HepG2 (cell line): ENCODE data around the gene ABCB8. TPM values are rescaled to one million over a fixed set of nuclear protein-coding genes. Genes with fewer than 3 reads are reported as not detected.

Experiments
- ATAC-seq: fragments of 200-7000 bp; cut with Tn5 transposase; 3 replicates; pipeline ENCODE4 v1.9.1; 2020; ENCODE audit warnings: mild to moderate bottlenecking, moderate library complexity
- BruUV-seq: library from RNA; stranded (reverse); fragments of 400-500 nt; replicated peaks from 2 replicates; lab custom pipeline; 2021; lab: Mats Ljungman, UMichigan
- CTCF ChIA-PET: fragments of 300-600 bp; formaldehyde crosslinking; extraction: SDS; loops from one replicate; lab custom pipeline; 2021; ENCODE audit warnings: low total read pairs, inconsistent platforms, low intra/inter-chr PET ratio; lab: Yijun Ruan, JAX
- POLR2A ChIA-PET: fragments of 350-600 bp; sonication (Branson Sonifier 250); formaldehyde crosslinking; loops from one replicate; lab custom pipeline; 2020; ENCODE audit warnings: antibody characterized with exemption, inconsistent platforms; lab: Yijun Ruan, JAX
- DNase-seq: peaks from one replicate; pipeline ENCODE4 v3.0.0-alpha.2; 2015; ENCODE audit warnings: low spot score
- FAIRE-seq: peaks from 3 replicates; lab custom pipeline; 2011; peaks lifted over from hg19 to GRCh38; lab: Jason Lieb, UNC
- H2AFZ ChIP-seq: one replicate; pipeline ENCODE4 v1.6.1; 2011; ENCODE audit warnings: low read length, inconsistent platforms
- H3K27ac ChIP-seq: fragments of 300-600 bp; 3 replicates; pipeline ENCODE4 v1.8.0; 2011; ENCODE audit warnings: mixed run types, mild to moderate bottlenecking, mixed read lengths, low read length, inconsistent platforms; ENCODE audit not compliant: insufficient read depth; ENCODE audit errors: extremely low read length
- H3K27me3 ChIP-seq, 2 experiments: fragments of 200-600 bp in 1 of 2; 2 replicates in 1 of 2; 3 replicates in 1 of 2; pipeline versions ENCODE4 v1.6.0 to v1.8.0; 2011; ENCODE audit warnings: low read length in 2 of 2, mild to moderate bottlenecking in 2 of 2, moderate library complexity in 2 of 2, inconsistent platforms in 1 of 2; ENCODE audit not compliant: insufficient read depth in 2 of 2, control insufficient read depth in 1 of 2
- H3K36me3 ChIP-seq, 2 experiments: fragments of 200-600 bp in 1 of 2; replicated peaks in 1 of 2; 2 replicates in 1 of 2; 3 replicates in 1 of 2; pipeline versions ENCODE4 v1.5.1 to v1.8.0; 2011; ENCODE audit warnings: low read length in 2 of 2, inconsistent platforms in 1 of 2; ENCODE audit not compliant: insufficient read depth in 2 of 2, control insufficient read depth in 1 of 2
- H3K4me1 ChIP-seq: 2 replicates; pipeline ENCODE4 v1.5.1; 2012; ENCODE audit warnings: low read length, inconsistent platforms; ENCODE audit not compliant: insufficient read depth
- H3K4me2 ChIP-seq: 2 replicates; pipeline ENCODE4 v1.6.0; 2011; ENCODE audit warnings: low read depth, low read length, inconsistent platforms
- H3K4me3 ChIP-seq, 3 experiments: fragments of 200-600 bp in 1 of 3; sonication (generic), shearing (Covaris generic) in 1 of 3; replicated peaks in 1 of 3; 2 replicates each; pipeline ENCODE4 v1.5.1; 2011 to 2016; ENCODE audit warnings: low read length in 3 of 3, inconsistent platforms in 2 of 3, low read depth in 2 of 3, mild to moderate bottlenecking in 2 of 3, control low read depth in 1 of 3, mixed read lengths in 1 of 3; ENCODE audit not compliant: insufficient read depth in 1 of 3
- H3K79me2 ChIP-seq: one replicate; pipeline ENCODE4 v1.6.1; 2011; ENCODE audit warnings: low read length, inconsistent platforms; ENCODE audit not compliant: insufficient read depth
- H3K9ac ChIP-seq: 2 replicates; pipeline ENCODE4 v1.6.0; 2011; ENCODE audit warnings: mild to moderate bottlenecking, low read depth, low read length, inconsistent platforms; ENCODE audit not compliant: insufficient read depth
- H3K9me3 ChIP-seq: 2 replicates; pipeline ENCODE4 v1.5.1; 2012; ENCODE audit warnings: mild to moderate bottlenecking, low read length
- H4K20me1 ChIP-seq: 2 replicates; pipeline ENCODE4 v1.6.0; 2011; ENCODE audit warnings: inconsistent platforms, mild to moderate bottlenecking, low read length, moderate library complexity; ENCODE audit not compliant: insufficient read depth
- ARID4A ChIP-seq: sonication (generic); formaldehyde crosslinking; IDR thresholded peaks from 2 replicates; pipeline ENCODE4 v1.5.0; 2020; ENCODE audit warnings: mild to moderate bottlenecking, missing genetic modification reagents, borderline replicate concordance
- GABPA ChIP-seq, 2 experiments: IDR thresholded peaks; 2 replicates each; pipeline ENCODE4 v1.6.1; 2011 to 2016; ENCODE audit warnings: low read depth in 2 of 2, low read length in 1 of 2, missing biosample characterization in 1 of 2, missing genetic modification characterization in 1 of 2
- HMGA1 ChIP-seq: sonication (generic); formaldehyde crosslinking; conservative IDR thresholded peaks from 2 replicates; pipeline ENCODE4 v1.4.0; 2020; ENCODE audit warnings: missing genetic modification reagents
- MNT ChIP-seq: fragments of 450-650 bp; IDR thresholded peaks from 2 replicates; pipeline ENCODE4 v1.6.1; 2016
- PPARG ChIP-seq: conservative IDR thresholded peaks from 2 replicates; pipeline ENCODE4 v1.6.1; 2016; ENCODE audit warnings: missing biosample characterization, missing genetic modification reagents
- THAP11 ChIP-seq: IDR thresholded peaks from 2 replicates; pipeline ENCODE4 v1.6.1; 2016; ENCODE audit warnings: missing biosample characterization, missing genetic modification reagents
- TOPORS ChIP-seq: sonication (generic); formaldehyde crosslinking; IDR thresholded peaks from 2 replicates; pipeline ENCODE4 v1.8.0; 2023; ENCODE audit warnings: mild to moderate bottlenecking, missing genetic modification reagents
- ZFX ChIP-seq: sonication (generic); formaldehyde crosslinking; IDR thresholded peaks from 2 replicates; pipeline ENCODE4 v1.4.0; 2020; ENCODE audit warnings: mild to moderate bottlenecking, low read depth, missing genetic modification reagents, moderate library complexity
- ZFY ChIP-seq: sonication (generic); formaldehyde crosslinking; IDR thresholded peaks from 2 replicates; pipeline ENCODE4 v1.4.0; 2020; ENCODE audit warnings: missing genetic modification reagents
- ZNF143 ChIP-seq: sonication (generic); formaldehyde crosslinking; IDR thresholded peaks from 2 replicates; pipeline ENCODE4 v1.4.0; 2020; ENCODE audit warnings: missing genetic modification reagents
- ZNF20 ChIP-seq: sonication (generic); formaldehyde crosslinking; IDR thresholded peaks from 2 replicates; pipeline ENCODE4 v1.4.0; 2020; ENCODE audit warnings: mild to moderate bottlenecking, moderate library complexity, missing genetic modification reagents
- ZNF263 ChIP-seq: sonication (generic); formaldehyde crosslinking; IDR thresholded peaks from 2 replicates; pipeline ENCODE4 v1.4.0; 2020; ENCODE audit warnings: missing genetic modification reagents
- ZNF616 ChIP-seq: sonication (generic); formaldehyde crosslinking; IDR thresholded peaks from 2 replicates; pipeline ENCODE4 v1.5.0; 2020; ENCODE audit warnings: low read depth, mild to moderate bottlenecking, missing genetic modification reagents
- ZNF687 ChIP-seq: sonication (generic); formaldehyde crosslinking; IDR thresholded peaks from 2 replicates; pipeline ENCODE4 v1.5.1; 2020; ENCODE audit warnings: mild to moderate bottlenecking, missing genetic modification reagents, moderate library complexity
- WGBS: methylation state at CpG from one replicate; pipeline ENCODE4 v1.1.6; 2017; ENCODE audit warnings: low lambda C conversion rate; 5-methylcytosine and 5-hydroxymethylcytosine counted together
- in situ Hi-C: cut with HindIII; loops from 2 replicates; pipeline ENCODE4 v1.10.0; 2017; ENCODE audit warnings: low pct_unique_long_range_greater_than_20kb; ENCODE audit not compliant: extremely low pct_ligation_motif_present
- intact Hi-C: fragments of 100-400 bp; cut with micrococcal nuclease; formaldehyde crosslinking; loops from one replicate; pipeline ENCODE4 v1.10.0; 2022; ENCODE audit not compliant: unreplicated experiment
- polyA plus RNA-seq, 8 experiments: library from polyadenylated mRNA; depleted of rRNA in 3 of 8; stranded (reverse) in 7 of 8; unstranded in 1 of 8; fragments of >200 nt; fragmentation: Illumina TruSeq in 4 of 8; extraction: Trizol in 4 of 8; gene quantifications; 2 replicates each; pipeline versions ENCODE4 v1.2.1 to v1.2.3, GENCODE V29; 2011 to 2016; ENCODE audit warnings: low read depth in 4 of 8, missing spikeins in 1 of 8, mixed read lengths in 1 of 8; ENCODE audit not compliant: insufficient read depth in 1 of 8
- total RNA-seq, 5 experiments: library from RNA; depleted of rRNA; stranded (reverse); fragments of >200 nt; fragmentation: Illumina TruSeq; extraction: Trizol; gene quantifications; 2 replicates each; pipeline ENCODE4 v1.2.3, GENCODE V29; 2016; ENCODE audit warnings: low read depth in 1 of 5

ABCB8 gene
- total and polyA plus RNA-seq, 2 of the 13 experiments (the other 11 are each of a cell fraction or from before 2014, with no cell fraction given), result 6.6 to 16.7 TPM

- Histone ChIP-seq H3K9ac (no peak overlapping the region), H4K20me1 (no peaks in the 10 kb centered on the region), H3K79me2 (no peaks in the 10 kb centered on the region), H3K36me3 (no peaks in the 10 kb centered on the region), H3K4me3 (peak overlapping the region in 1 of 3 experiments; percentile 43; a peak in 1 of 6 replicates), H3K4me2 (peak overlapping the region; percentile 39; the same call in 1 of the 2 replicates), H2AFZ (no peak overlapping the region), H3K4me1 (peaks cover 11% of the 10 kb centered on the region; the same call in 1 of the 2 replicates), H3K27me3 (peaks cover 4 to 34% of the 10 kb centered on the region in 2 experiments; a peak in 4 of 5 replicates), H3K27ac (no peak overlapping the region), H3K9me3 (no peaks in the 10 kb centered on the region)
- FAIRE-seq (no peak), DNase-seq (no peak), ATAC-seq (peak; percentile 54)
- ChIA-PET POLR2A (interaction anchor here (2.0 kb wide), 1 partner anchor 11 kb away, joined by 4 read pairs; no protein-coding TSS in a partner anchor), CTCF (no interaction called here)
- in situ Hi-C loops, result no loop called here
- WGBS, result 20% methylated on average over 6 of the region's 15 CpGs
- no TSS peak for BruUV-seq
- intact Hi-C loops, result no loop called here
- 0 out of 2 replicates have a peak, but pooled peaks have one; percentile 25 for TF ChIP-seq ZNF263 (CRISPR knock-in tag)
- no peak for TF ChIP-seq ZNF20
- TF ChIP-seq ZFY (CRISPR knock-in tag), result peak; percentile 30; the same call in 1 of the 2 replicates
- no peak for TF ChIP-seq HMGA1 (CRISPR knock-in tag)
- peak; percentile 50 for TF ChIP-seq THAP11 (CRISPR knock-in tag)
- TF ChIP-seq TOPORS, result no peak
- no peak for TF ChIP-seq ARID4A (CRISPR knock-in tag)
- TF ChIP-seq MNT, result no peak
- TF ChIP-seq ZNF687 (CRISPR knock-in tag), result peak; percentile 65
- TF ChIP-seq GABPA (IDR thresholded peaks at IDR 0.05; ENCODE audit: low read depth, low read length), result no peak; the same call in 1 of the 2 replicates
- peak; percentile 47; the same call in 1 of the 2 replicates for TF ChIP-seq GABPA (CRISPR knock-in tag; IDR thresholded peaks at IDR 0.05; ENCODE audit: low read depth)
- TF ChIP-seq ZNF143, result 0 out of 2 replicates have a peak, but pooled peaks have one; percentile 54
- peak; percentile 47; the same call in 1 of the 2 replicates for TF ChIP-seq ZFX (CRISPR knock-in tag)
- no peak for TF ChIP-seq ZNF616 (CRISPR knock-in tag)
- no peak for TF ChIP-seq PPARG (CRISPR knock-in tag)
These were observed 34.0 kb upstream of the ABCB8 start for GRCh38 chr7:150994141-150994837.
